GM18951 (cell line): ENCODE measurements around the gene CDH13.

ENCODE experiments used
- POLR2A ChIP-seq: IDR thresholded peaks from 4 replicates; pipeline ENCODE4 v1.6.1; 2011; ENCODE audit warnings: mild to moderate bottlenecking; ENCODE audit not compliant: insufficient read length, insufficient read depth; ENCODE audit errors: extremely low read depth
- in situ Hi-C: fragments of 300-500 bp; cut with MboI; formaldehyde crosslinking; loops from one replicate; pipeline ENCODE4 v1.12.0; 2022; ENCODE audit warnings: low sequenced_read_pairs, mixed read lengths, inconsistent platforms; ENCODE audit not compliant: unreplicated experiment

Gene CDH13

GRCh38 chr16:82788919-82789318 lies 162.2 kb downstream of the CDH13 start:
- in situ Hi-C loops, result no loop called here
- TF ChIP-seq POLR2A, result no peak

DNA sequence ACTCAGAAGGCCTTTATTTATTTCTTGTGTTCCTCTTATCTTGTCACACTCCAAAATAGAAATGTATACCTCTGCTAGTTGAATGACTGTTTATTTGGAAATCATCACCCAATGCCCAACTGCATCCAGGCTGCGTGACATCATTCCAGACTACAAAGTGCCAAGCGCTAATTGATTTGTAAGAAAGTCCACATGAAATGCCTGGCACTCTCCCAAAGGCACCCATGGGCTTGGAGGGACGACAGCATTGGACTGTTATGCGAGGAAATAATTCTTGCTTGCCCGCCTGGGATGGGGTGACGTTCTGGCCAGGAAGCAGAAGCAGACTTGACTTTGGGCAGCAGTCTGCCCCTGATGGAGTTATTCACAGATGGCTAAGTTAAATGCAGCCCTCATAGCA lies 165.9 kb downstream of the CDH13 start:
- in situ Hi-C loops, result no loop called here
- TF ChIP-seq POLR2A, result no peak

GRCh38 chr16:82793528-82794245 lies 166.9 kb downstream of the CDH13 start:
- in situ Hi-C loops, result no loop called here

GRCh38 chr16:82796047-82796446 lies 169.3 kb downstream of the CDH13 start:
- TF ChIP-seq POLR2A, result no peak
- in situ Hi-C loops, result no loop called here

More at GRCh38 chr16:82793528-82794245, 166.9 kb downstream of the CDH13 start:
- TF ChIP-seq POLR2A, result no peak

DNA sequence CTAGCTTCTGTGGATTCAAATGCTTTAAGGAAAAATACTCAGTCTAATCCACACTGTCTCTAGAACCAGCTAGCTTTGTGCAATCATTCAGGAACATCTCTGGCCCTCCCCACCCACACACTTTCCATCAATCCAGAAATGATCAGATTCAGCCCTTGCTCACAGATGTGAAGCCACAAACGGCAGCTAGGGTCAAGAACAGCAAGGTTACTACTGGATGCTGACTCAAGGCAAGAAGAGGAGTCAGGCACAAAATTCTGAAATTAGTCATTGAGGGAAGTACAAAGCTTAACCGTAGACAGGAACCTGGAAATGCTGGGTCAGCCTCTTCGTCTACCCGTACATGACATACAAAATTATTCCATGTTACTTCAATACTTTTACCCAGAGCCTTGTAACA lies 174.6 kb downstream of the CDH13 start:
- TF ChIP-seq POLR2A, result no peak
- in situ Hi-C loops, result no loop called here

DNA sequence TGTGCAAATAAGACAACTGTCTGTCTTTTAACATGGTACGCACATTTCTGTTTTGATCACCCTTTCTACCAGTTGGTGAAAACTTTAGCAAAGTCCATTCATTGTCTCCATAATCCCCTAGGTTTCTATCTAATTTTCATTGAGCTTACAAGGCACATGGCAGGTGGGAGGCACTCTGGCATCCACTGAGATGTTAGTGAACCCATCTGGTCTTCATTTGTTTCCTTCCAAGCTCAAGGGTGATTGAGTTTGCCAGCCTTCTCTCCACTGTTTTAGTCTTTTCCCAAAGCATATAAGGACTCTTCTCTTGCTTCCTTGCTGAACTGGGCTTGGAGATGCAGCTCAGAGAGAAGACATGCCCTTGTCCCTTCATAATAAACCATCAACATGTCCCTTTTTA lies 179.1 kb downstream of the CDH13 start:
- in situ Hi-C loops, result no loop called here
- TF ChIP-seq POLR2A, result no peak

DNA sequence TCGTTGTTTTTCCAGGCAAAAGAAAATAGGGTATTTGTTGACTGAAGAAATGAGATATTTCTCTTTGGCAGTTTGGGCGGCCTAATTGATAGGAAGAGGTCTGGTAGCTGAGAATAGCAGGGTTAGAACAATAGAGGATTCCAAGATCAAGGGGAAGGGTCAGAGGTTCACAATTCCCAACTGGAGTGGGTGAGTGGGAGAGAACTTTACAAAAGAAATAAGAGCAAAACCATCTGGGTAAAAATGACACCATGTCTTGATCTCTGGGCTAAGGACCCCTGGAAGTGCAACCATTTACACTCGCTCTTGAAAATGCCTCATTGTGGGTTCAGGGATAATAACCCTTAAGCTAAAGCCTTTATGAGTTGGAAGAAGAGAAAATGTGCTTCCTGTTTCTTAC lies 180.5 kb downstream of the CDH13 start:
- TF ChIP-seq POLR2A, result no peak
- in situ Hi-C loops, result no loop called here

DNA sequence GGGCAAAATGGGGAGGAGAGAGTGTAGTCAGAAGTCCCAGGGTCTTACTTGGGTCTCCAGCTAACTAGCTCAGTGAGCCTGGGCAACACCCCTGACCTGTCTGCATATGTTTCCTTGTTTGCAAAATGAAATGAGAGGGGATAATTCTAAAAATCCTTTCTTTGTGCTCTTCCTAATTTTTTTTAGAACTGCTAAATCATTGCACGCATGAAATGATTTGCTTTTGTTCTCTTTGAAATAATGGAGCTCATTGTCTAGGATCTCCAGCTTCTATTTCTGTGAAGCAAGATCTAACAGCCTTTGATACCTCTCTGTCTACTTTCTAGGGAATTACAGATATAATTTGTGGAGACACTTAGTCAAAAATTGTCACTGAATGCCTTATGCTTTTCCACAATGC lies 181.3 kb downstream of the CDH13 start:
- no peak for TF ChIP-seq POLR2A
- in situ Hi-C loops, result no loop called here

DNA sequence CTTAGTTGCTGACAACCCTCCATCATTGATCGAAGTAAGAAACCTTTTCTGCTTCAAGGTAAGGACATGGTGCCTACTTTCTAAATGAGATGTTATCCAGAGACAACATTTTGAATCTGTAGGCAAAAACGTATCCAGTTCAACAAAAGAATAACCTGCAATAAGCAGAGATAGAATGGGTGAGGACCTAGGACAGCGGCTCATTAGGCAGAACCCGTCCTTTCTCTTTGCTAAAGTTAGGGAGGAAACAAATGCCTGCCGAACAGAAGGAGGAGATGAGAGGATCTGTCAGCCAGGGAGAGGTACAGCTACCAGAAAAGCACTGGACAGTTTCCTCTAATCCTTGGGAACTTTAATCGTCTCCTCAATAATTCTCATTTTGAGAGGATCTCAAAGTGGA lies 183.3 kb downstream of the CDH13 start:
- TF ChIP-seq POLR2A, result no peak
- in situ Hi-C loops, result no loop called here

- in situ Hi-C loops, result no loop called here
- no peak for TF ChIP-seq POLR2A
These were observed 187.3 kb downstream of the CDH13 start for GRCh38 chr16:82814059-82814458.

GRCh38 chr16:82819286-82819685 lies 192.5 kb downstream of the CDH13 start:
- no peak for TF ChIP-seq POLR2A
- in situ Hi-C loops, result no loop called here

DNA sequence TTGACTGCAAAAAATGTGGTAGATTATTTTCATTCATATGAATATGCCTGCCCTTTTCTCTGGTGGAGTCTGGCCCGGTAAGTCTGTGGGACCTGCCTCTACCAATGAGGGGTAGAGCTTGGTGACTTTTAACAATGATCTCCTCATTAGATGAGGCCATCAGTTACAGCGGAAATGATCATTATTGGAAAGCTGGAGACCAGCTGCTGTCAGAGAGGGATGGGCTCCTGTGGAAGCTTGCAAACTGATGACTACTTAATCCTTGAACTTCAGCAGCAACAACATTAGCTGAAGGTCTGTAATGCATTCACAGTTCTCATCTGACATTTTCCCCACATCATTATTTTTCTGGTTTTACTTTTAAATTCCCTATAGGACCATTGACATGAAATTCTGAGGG lies 194.1 kb downstream of the CDH13 start:
- TF ChIP-seq POLR2A, result no peak
- in situ Hi-C loops, result no loop called here

DNA sequence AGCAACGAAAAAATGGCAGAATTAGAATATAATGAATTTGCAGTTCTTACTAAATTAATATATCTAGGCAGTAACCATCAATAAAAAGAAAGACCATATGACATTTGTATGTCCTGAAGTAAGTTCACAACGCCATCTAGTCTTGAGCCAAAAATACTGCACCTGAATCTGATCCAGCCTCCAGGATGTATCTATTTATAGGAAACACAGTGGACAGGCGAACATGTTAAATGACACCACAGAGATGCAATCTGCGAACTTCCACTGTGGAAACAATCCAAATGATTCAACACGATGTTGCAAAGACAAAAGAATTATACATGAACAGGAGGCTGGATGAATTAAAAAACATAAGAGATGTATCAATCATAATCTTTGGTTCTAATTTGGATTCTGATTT lies 197.6 kb downstream of the CDH13 start:
- TF ChIP-seq POLR2A, result no peak
- in situ Hi-C loops, result no loop called here

- TF ChIP-seq POLR2A, result no peak
- in situ Hi-C loops, result no loop called here
These were observed 202.5 kb downstream of the CDH13 start for GRCh38 chr16:82829301-82829700.

DNA sequence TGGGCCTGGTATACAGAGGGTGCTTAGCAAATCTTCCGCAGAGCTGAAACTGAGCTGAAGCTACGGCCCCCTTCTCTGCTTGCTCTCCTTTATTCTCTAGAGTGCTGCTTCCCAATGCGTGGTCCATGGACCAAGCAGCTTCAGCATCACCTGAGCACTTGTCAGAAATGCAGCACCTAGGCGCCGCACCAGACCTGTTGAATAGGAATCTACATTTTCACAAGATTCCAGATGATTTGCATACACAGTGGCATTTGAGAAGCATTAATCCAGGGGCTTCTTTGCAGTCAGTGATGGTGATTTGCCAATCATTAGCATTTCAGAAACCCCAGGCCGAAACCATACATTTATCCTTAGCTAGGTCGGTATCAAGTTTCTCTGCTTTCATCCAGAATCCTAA lies 204.2 kb downstream of the CDH13 start:
- in situ Hi-C loops, result no loop called here
- no peak for TF ChIP-seq POLR2A
